Right lobe of liver (tissue), 6 donors: ENCODE measurements around the gene TLX1. TPM values are rescaled to one million over a fixed set of nuclear protein-coding genes. Genes with fewer than 3 reads are reported as not detected.
A peak's percentile ranks its signal among the peaks of the same experiment; 100 is the strongest.

Experiments
- ATAC-seq, 4 donors: fragments of 200-7000 bp; cut with Tn5 transposase; one replicate each; pipeline ENCODE4 v1.9.1; 2020; ENCODE audit warnings: mild to moderate bottlenecking in 4 of 4, moderate library complexity in 4 of 4
- DNase-seq, 3 donors: peaks; one replicate each; pipeline ENCODE4 v3.0.0-alpha.2; 2020
- H3K27ac ChIP-seq, 3 donors: fragments of 200-600 bp; one replicate each; pipeline ENCODE4 v1.8.0; 2022
- H3K27me3 ChIP-seq, 2 donors: fragments of 200-600 bp; one replicate each; pipeline ENCODE4 v1.8.0; 2022
- H3K36me3 ChIP-seq, 4 donors: fragments of 200-600 bp; sonication (generic) in 1 of 4; one replicate each; pipeline versions ENCODE4 v1.5.1 to v1.8.0; 2017 to 2022; ENCODE audit warnings: control low read depth in 1 of 4
- H3K4me1 ChIP-seq, 4 donors: fragments of 200-600 bp; sonication (generic) in 1 of 4; one replicate each; pipeline versions ENCODE4 v1.5.1 to v1.8.0; 2017 to 2022; ENCODE audit warnings: control low read depth in 1 of 4
- H3K4me3 ChIP-seq, 3 donors: fragments of 200-600 bp; one replicate each; pipeline ENCODE4 v1.8.0; 2022
- H3K9me3 ChIP-seq, 4 donors: fragments of 200-600 bp; sonication (generic) in 1 of 4; one replicate each; pipeline versions ENCODE4 v1.5.1 to v1.8.0; 2017 to 2022; ENCODE audit warnings: control low read depth in 1 of 4
- CTCF ChIP-seq, 4 donors: fragments of 200-600 bp in 3 of 4; fragments of 450-650 bp in 1 of 4; IDR thresholded peaks; one replicate each; pipeline versions ENCODE4 v1.5.1 to v1.8.0; 2016 to 2022; ENCODE audit warnings: antibody characterized with exemption in 4 of 4, mild to moderate bottlenecking in 2 of 4
- POLR2A ChIP-seq: fragments of 450-650 bp; IDR thresholded peaks from one replicate; pipeline ENCODE4 v1.6.1; 2017; ENCODE audit warnings: antibody characterized with exemption, mild to moderate bottlenecking
- WGBS: methylation state at CpG from one replicate; pipeline ENCODE4 v1.1.6; 2018; ENCODE audit warnings: low coverage, low lambda C conversion rate; ENCODE audit not compliant: insufficient coverage; ENCODE audit errors: missing lambda C conversion rate; 5-methylcytosine and 5-hydroxymethylcytosine counted together
- intact Hi-C, 2 donors: fragments of 100-400 bp; cut with DNase I; formaldehyde crosslinking; loops; one replicate each; pipeline versions ENCODE4 v1.11.2 to v1.14.1; 2022
- total RNA-seq, 6 experiments: library from RNA; depleted of rRNA in 2 of 6; stranded (reverse); fragments of >200 nt in 2 of 6; fragmentation: NEBNext Ultra II Directional in 3 of 6; extraction: Animal tissue kit (Norgen Biotek cat#: 25700) in 3 of 6; gene quantifications; one replicate each; pipeline versions ENCODE4 v1.1.0 to v1.2.4, GENCODE V29; 2016 to 2023
- donor health status: DM: no; HTN: yes; CAD: no.
- donor health status: DM: no; HTN: no; CAD: no.
- donor health status: DM: no; HTN: no; CAD: no.
- donor health status: DM: no; HTN: yes; CAD: no.
- donor health status: DM: no; HTN: yes; CAD: no.

The TLX1 gene
- total RNA-seq, 6 experiments from 2014 or later = 0.12 to 0.60 (median 0.27) TPM

DNA sequence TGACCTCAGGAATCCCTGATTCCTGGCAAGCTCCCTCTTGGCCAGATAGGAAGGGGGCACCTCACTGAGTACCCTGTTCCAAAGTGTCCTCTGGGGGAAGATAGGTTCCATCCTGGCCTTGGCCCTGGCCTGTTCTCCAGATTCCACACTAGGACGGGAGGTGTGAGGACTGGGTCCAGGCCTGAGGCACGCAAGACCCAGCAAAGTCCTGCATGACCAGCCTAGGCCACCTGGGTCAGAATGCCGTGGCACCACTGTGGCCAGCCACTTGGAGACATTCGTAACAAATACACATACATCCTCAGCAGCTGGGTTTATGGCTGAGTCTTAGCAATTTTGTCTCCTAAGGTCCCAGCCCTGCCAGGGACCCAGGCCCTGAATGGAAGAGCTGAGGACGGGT, 23.3 kb upstream of the TLX1 start:
- H3K27me3 ChIP-seq = no peaks in the 10 kb centered on the region

GRCh38 chr10:101110856-101111523, 20.1 kb upstream of the TLX1 start:
- TF ChIP-seq CTCF (IDR thresholded peaks at IDR 0.05) (no peak), POLR2A (no peak)
- H3K27ac ChIP-seq = no peak overlapping the region
- DNase-seq (peak in 1 of 3 donors; percentile 48), ATAC-seq (no peak)
- H3K4me3 ChIP-seq = no peak overlapping the region
- intact Hi-C loops = no loop called here
- no peaks in the 10 kb centered on the region for H3K36me3 ChIP-seq
- H3K27me3 ChIP-seq = no peaks in the 10 kb centered on the region
- 28% methylated on average over 2 of the region's 6 CpGs for WGBS
- H3K9me3 ChIP-seq = no peaks in the 10 kb centered on the region
- H3K4me1 ChIP-seq = peaks cover 0 to 24% (median 6%) of the 10 kb centered on the region in 4 donors

More for the DNA sequence above, 23.3 kb upstream of the TLX1 start:
- ATAC-seq (no peak), DNase-seq (no peak)
- Histone ChIP-seq H3K27ac (no peak overlapping the region), H3K36me3 (no peaks in the 10 kb centered on the region), H3K4me1 (peaks cover 0 to 11% (median 2%) of the 10 kb centered on the region in 4 donors), H3K9me3 (no peaks in the 10 kb centered on the region), H3K4me3 (no peak overlapping the region)
- no peak for TF ChIP-seq POLR2A
- TF ChIP-seq CTCF (IDR thresholded peaks at IDR 0.05) = no peak
- intact Hi-C loops = no loop called here
- 71% methylated on average over 4 of the region's 5 CpGs for WGBS

DNA sequence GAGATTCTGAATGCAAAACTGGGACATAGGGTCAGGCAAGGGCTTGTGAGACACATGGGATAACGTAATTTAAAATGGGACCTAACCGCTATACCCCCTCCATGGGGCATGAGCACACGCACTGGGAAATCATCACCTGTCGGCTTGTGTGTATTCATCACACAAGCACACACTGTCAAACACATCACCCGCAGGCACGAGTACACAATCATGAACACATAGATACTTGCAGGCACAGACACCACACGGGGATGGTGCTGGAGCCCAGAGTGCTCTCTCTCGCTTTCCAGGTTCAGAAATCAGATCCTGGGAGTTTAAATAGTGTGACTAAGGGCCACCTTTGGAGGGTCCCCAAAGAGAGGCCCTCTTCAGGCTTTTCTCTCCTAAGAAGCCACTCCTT, 19.6 kb upstream of the TLX1 start:
- peaks cover 0 to 24% (median 6%) of the 10 kb centered on the region in 4 donors for H3K4me1 ChIP-seq
- ATAC-seq = no peak
- H3K27ac ChIP-seq = no peak overlapping the region
- WGBS = 90% methylated on average over 2 of the region's 8 CpGs
- DNase-seq = no peak
- intact Hi-C loops = no loop called here
- no peaks in the 10 kb centered on the region for H3K36me3 ChIP-seq
- no peak overlapping the region for H3K4me3 ChIP-seq
- no peaks in the 10 kb centered on the region for H3K27me3 ChIP-seq
- TF ChIP-seq CTCF (IDR thresholded peaks at IDR 0.05) = no peak
- TF ChIP-seq POLR2A = no peak
- H3K9me3 ChIP-seq = no peaks in the 10 kb centered on the region

- TF ChIP-seq POLR2A = no peak
- no peak for TF ChIP-seq CTCF (IDR thresholded peaks at IDR 0.05)
- Histone ChIP-seq H3K4me1 (peaks cover 0 to 24% (median 6%) of the 10 kb centered on the region in 4 donors), H3K27ac (peak overlapping the region in 1 of 3 donors; percentile 47), H3K36me3 (no peaks in the 10 kb centered on the region), H3K27me3 (no peaks in the 10 kb centered on the region), H3K9me3 (no peaks in the 10 kb centered on the region), H3K4me3 (no peak overlapping the region)
- peak in 2 of 3 donors; percentile 69 to 72 for DNase-seq
- intact Hi-C loops = no loop called here
- WGBS = 13% methylated on average over 12 of the region's 12 CpGs
- ATAC-seq = peak; percentile 90 to 95 (median 94)
Measured at GRCh38 chr10:101112799-101113594, 18.1 kb upstream of the TLX1 start.
